Measurements from ENCODE around the gene PLAAT5. TPM values are rescaled to one million over a fixed set of nuclear protein-coding genes. Genes with fewer than 3 reads are reported as not detected.
A peak's percentile ranks its signal among the peaks of the same experiment; 100 is the strongest.

PLAAT5 gene, protein sequence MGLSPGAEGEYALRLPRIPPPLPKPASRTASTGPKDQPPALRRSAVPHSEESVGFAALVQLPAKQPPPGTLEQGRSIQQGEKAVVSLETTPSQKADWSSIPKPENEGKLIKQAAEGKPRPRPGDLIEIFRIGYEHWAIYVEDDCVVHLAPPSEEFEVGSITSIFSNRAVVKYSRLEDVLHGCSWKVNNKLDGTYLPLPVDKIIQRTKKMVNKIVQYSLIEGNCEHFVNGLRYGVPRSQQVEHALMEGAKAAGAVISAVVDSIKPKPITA
- not detected in 2 replicates for polyA plus RNA-seq (2011; rRNA removed)
- not detected in 2 replicates for polyA minus RNA-seq (2011; rRNA and poly(A)+ RNA removed)

- H3K27ac ChIP-seq (ENCODE audit: low read depth, low read length), result no peak within 1 kb of the TSS
- no peak for TF ChIP-seq CTCF (IDR thresholded peaks at IDR 0.05; ENCODE audit: low read depth, low read length)
- DNase-seq (ENCODE audit: low read depth, low spot score), result no peak
- no peaks in the 10 kb centered on the region; the same call in 1 of the 2 replicates for H3K9me3 ChIP-seq (ENCODE audit: control insufficient read depth, insufficient read depth, low read length)
- ChIA-PET CTCF (interaction anchor here (0.7 to 2.8 kb wide), 2 partner anchors 10 to 149 kb away, joined by 3 to 13 read pairs; no protein-coding TSS in a partner anchor), POLR2A (no interaction called here)
- no peak within 1 kb of the TSS for H3K4me3 ChIP-seq (ENCODE audit: low read depth, low read length)
- H3K27me3 ChIP-seq (ENCODE audit: control insufficient read depth, insufficient read depth, low read length), result peaks cover 33% of the 10 kb centered on the region
Measured at GRCh38 chr11:63490551-63491239, at the start of gene PLAAT5. TSS of gene PLAAT5 (minus strand) at chr11:63491167. CDS start at chr11:63491034, 133 bp downstream.

DNA sequence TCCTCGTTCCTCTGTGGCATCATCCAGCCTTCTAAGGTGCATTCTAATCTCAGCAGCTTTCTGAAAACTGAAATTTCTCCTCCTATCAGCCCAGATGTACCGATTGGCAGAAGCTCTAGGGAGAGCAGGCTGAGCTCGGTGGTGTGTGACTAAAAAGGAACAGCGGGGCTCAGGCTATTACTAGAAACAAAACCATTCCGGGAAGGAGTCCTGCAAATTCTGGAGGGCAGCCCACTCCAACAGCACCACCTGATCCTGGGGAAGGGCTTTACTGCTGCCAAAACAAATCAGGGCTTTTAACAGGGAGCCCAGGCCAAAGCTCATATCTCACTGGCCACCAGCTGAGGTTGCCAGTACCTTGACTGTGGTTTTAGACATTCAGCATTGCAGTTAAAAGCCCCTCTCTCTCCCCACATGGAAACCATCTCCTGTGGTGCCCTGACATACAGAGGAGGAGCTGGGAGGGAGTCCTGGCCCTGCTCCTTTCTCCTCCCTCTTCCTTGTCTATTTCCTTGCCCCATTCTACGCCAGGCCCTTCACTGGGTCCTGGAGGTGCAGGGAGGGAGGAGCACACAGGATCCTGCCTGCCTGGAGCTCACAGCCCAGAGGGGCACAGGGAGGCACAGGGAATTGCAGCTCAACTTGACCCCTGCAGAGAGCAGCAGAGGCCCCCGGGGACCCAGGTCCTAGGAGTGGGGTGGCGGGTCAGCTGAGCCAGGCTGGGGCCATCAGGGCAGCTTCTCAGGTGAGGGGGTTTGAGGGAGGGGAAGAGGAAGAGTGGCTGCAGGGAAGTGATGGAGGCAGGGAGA lies 46.5 kb upstream of the PLAAT5 start:
- Histone ChIP-seq H3K27me3 (ENCODE audit: control insufficient read depth, insufficient read depth, low read length) (peaks cover 8% of the 10 kb centered on the region), H3K9me3 (ENCODE audit: control insufficient read depth, insufficient read depth, low read length) (no peaks in the 10 kb centered on the region), H3K27ac (ENCODE audit: low read depth, low read length) (peak overlapping the region; percentile 47), H3K4me3 (ENCODE audit: low read depth, low read length) (peak overlapping the region; percentile 53)
- TF ChIP-seq CTCF (IDR thresholded peaks at IDR 0.05; ENCODE audit: low read depth, low read length), result no peak
- ChIA-PET POLR2A (no interaction called here), CTCF (interaction anchor here (1.3 to 1.4 kb wide), 2 partner anchors 19 to 59 kb away, joined by 3 to 4 read pairs; no protein-coding TSS in a partner anchor)
- no peak for DNase-seq (ENCODE audit: low read depth, low spot score)

- TF ChIP-seq CTCF (IDR thresholded peaks at IDR 0.05; ENCODE audit: low read depth, low read length), result 0 out of 2 replicates have a peak, but pooled peaks have one; percentile 8
- CTCF ChIA-PET, result interaction anchor here (0.7 to 1.4 kb wide), 3 partner anchors 19 to 90 kb away, joined by 3 to 4 read pairs (median 3); no protein-coding TSS in a partner anchor
- DNase-seq (ENCODE audit: low read depth, low spot score), result no peak
Measured at GRCh38 chr11:63536669-63537292, 45.8 kb upstream of the PLAAT5 start, which contains the start of gene PLAAT4. TSS of gene PLAAT4 (plus strand) at chr11:63536808. CDS start at chr11:63536869, 61 bp downstream.

DNA sequence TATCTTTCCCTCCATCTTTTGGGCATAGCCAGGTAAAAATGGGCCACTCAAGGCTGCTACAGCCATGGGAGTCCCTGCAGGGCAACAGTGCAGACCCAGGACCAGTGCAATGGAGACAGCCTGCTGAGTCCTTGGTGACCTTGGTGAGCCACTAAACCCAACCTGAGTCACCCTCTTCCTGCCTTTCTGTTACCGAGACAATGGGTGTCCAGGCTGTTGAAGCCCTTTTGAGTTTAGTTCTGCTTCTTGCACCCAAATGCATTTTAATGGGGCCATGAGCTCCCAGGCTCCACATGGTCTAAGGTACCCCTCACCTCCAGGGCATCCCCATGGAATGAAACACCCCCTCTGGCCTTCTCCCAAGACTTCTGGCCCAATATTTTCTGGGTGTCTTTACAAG lies 44.8 kb upstream of the PLAAT5 start:
- H3K4me3 ChIP-seq (ENCODE audit: low read depth, low read length), result no peak overlapping the region
- H3K27me3 ChIP-seq (ENCODE audit: control insufficient read depth, insufficient read depth, low read length), result peaks cover 8% of the 10 kb centered on the region
- TF ChIP-seq CTCF (IDR thresholded peaks at IDR 0.05; ENCODE audit: low read depth, low read length), result no peak
- no peaks in the 10 kb centered on the region for H3K9me3 ChIP-seq (ENCODE audit: control insufficient read depth, insufficient read depth, low read length)
- ChIA-PET CTCF (no interaction called here), POLR2A (no interaction called here)
- no peak for DNase-seq (ENCODE audit: low read depth, low spot score)
- no peak overlapping the region for H3K27ac ChIP-seq (ENCODE audit: low read depth, low read length)

More at GRCh38 chr11:63536669-63537292, 45.8 kb upstream of the PLAAT5 start, which contains the start of gene PLAAT4:
- Histone ChIP-seq H3K4me3 (ENCODE audit: low read depth, low read length) (peak within 1 kb of the TSS; percentile 53), H3K27me3 (ENCODE audit: control insufficient read depth, insufficient read depth, low read length) (peaks cover 8% of the 10 kb centered on the region), H3K27ac (ENCODE audit: low read depth, low read length) (peak within 1 kb of the TSS; percentile 47), H3K9me3 (ENCODE audit: control insufficient read depth, insufficient read depth, low read length) (no peaks in the 10 kb centered on the region)
- POLR2A ChIA-PET, result no interaction called here
